MM.1S (cell line): ENCODE measurements around the gene CMTR2.
"Not testable (repeated sequence)": the region's sequence is repeated elsewhere in the genome, so short reads cannot be mapped to it uniquely, and the experiment has no call there.

Experiments used
- DNase-seq: peaks from one replicate; pipeline ENCODE4 v3.0.0-alpha.2; 2015
- H2AFZ ChIP-seq: fragments of 300-600 bp; sonication (generic); 2 replicates; pipeline ENCODE4 v1.6.0; 2016; ENCODE audit warnings: antibody characterized with exemption, low read length
- H3F3A ChIP-seq: fragments of 300-600 bp; sonication (generic); 2 replicates; pipeline ENCODE4 v1.6.1; 2016; ENCODE audit warnings: mild to moderate bottlenecking, antibody characterized with exemption, low read length, moderate library complexity, mixed read lengths; ENCODE audit not compliant: insufficient read depth
- H3K27ac ChIP-seq: fragments of 300-600 bp; sonication (generic); 2 replicates; pipeline ENCODE4 v1.5.1; 2016; ENCODE audit warnings: mild to moderate bottlenecking, low read length
- H3K27me3 ChIP-seq: fragments of 300-600 bp; sonication (generic); replicated peaks from 2 replicates; pipeline ENCODE4 v1.6.0; 2016; ENCODE audit warnings: low read length; ENCODE audit not compliant: insufficient read depth
- H3K36me3 ChIP-seq: fragments of 300-600 bp; sonication (generic); replicated peaks from 2 replicates; pipeline ENCODE4 v1.6.1; 2016; ENCODE audit warnings: mild to moderate bottlenecking, low read length, mixed read lengths; ENCODE audit not compliant: insufficient read depth
- H3K4me1 ChIP-seq: fragments of 300-600 bp; sonication (generic); 2 replicates; pipeline ENCODE4 v1.6.1; 2016; ENCODE audit warnings: low read length, mixed read lengths
- H3K4me2 ChIP-seq: fragments of 300-600 bp; sonication (generic); 2 replicates; pipeline ENCODE4 v1.6.0; 2016; ENCODE audit warnings: low read depth, low read length
- H3K4me3 ChIP-seq: fragments of 300-600 bp; sonication (generic); 2 replicates; pipeline ENCODE4 v1.5.1; 2016; ENCODE audit warnings: low read length, mixed read lengths
- H3K79me2 ChIP-seq: fragments of 300-600 bp; sonication (generic); 2 replicates; pipeline ENCODE4 v1.6.1; 2016; ENCODE audit warnings: mixed run types, low read length, mixed read lengths
- H3K9ac ChIP-seq: fragments of 300-600 bp; sonication (generic); 2 replicates; pipeline ENCODE4 v1.6.1; 2016; ENCODE audit warnings: low read length, mixed read lengths
- H3K9me2 ChIP-seq: fragments of 300-600 bp; sonication (generic); replicated peaks from 2 replicates; pipeline ENCODE4 v1.6.1; 2016; ENCODE audit warnings: mild to moderate bottlenecking, low read length, mixed read lengths; ENCODE audit not compliant: insufficient read depth
- H3K9me3 ChIP-seq: fragments of 300-600 bp; sonication (generic); replicated peaks from 2 replicates; pipeline ENCODE4 v1.6.1; 2016; ENCODE audit warnings: mild to moderate bottlenecking, low read length, mixed read lengths; ENCODE audit not compliant: insufficient read depth
- H4K20me1 ChIP-seq: fragments of 300-600 bp; sonication (generic); 2 replicates; pipeline ENCODE4 v1.6.1; 2016; ENCODE audit warnings: mild to moderate bottlenecking, low read length, moderate library complexity, mixed read lengths; ENCODE audit not compliant: insufficient read depth
- EZH2 ChIP-seq: fragments of 300-600 bp; sonication (generic); optimal IDR thresholded peaks from 2 replicates; pipeline ENCODE3; 2017; ENCODE audit warnings: low read depth, mild to moderate bottlenecking, antibody characterized with exemption, low read length, mixed read lengths
- EZH2phosphoT487 ChIP-seq: fragments of 300-600 bp; sonication (generic); IDR thresholded peaks from 2 replicates; pipeline ENCODE4 v1.6.1; 2018; ENCODE audit warnings: antibody characterized with exemption, low read length
- TF ChIP-seq, protein P1 (sequence below): fragments of 300-600 bp; sonication (generic); IDR thresholded peaks from 2 replicates; pipeline ENCODE4 v1.5.1; 2016; ENCODE audit warnings: antibody characterized with exemption, low read length, mixed read lengths

CMTR2 gene

DNA sequence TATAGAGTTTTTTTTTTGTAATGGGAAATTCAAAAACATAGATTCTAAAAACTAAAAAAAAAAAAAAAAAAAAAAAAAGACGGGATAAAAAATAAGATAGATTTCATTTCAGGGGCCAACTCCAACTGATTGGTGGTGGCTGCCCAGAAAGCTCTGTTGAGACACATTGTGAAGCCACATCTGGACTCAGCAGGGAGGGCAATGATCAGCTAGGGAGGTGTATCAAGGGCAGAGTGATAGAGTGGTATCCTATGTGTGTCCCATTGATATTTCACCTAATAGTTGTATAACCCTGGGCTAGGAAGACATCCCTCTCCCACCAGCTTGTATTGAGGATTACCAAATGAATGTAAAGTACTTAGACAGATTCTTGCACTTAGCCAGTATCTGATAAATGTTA, 6.7 kb upstream of the CMTR2 start:
- Histone ChIP-seq H3K9me2 (no peaks in the 10 kb centered on the region), H3K79me2 (no peaks in the 10 kb centered on the region)
- DNase-seq: no peak

GRCh38 chr16:71293919-71294318, 4.7 kb upstream of the CMTR2 start:
- no peaks in the 10 kb centered on the region for H3K9me2 ChIP-seq
- no peaks in the 10 kb centered on the region for H4K20me1 ChIP-seq
- no peak for DNase-seq
- no peaks in the 10 kb centered on the region for H3K4me1 ChIP-seq
- H3K27ac ChIP-seq: no peak overlapping the region
- H3K4me3 ChIP-seq: no peak overlapping the region
- peaks cover under 1% of the 10 kb centered on the region; the same call in 1 of the 2 replicates for H3F3A ChIP-seq
- TF ChIP-seq EZH2phosphoT487 (no peak), EZH2 (no peak)
- TF ChIP-seq, protein P1, sequence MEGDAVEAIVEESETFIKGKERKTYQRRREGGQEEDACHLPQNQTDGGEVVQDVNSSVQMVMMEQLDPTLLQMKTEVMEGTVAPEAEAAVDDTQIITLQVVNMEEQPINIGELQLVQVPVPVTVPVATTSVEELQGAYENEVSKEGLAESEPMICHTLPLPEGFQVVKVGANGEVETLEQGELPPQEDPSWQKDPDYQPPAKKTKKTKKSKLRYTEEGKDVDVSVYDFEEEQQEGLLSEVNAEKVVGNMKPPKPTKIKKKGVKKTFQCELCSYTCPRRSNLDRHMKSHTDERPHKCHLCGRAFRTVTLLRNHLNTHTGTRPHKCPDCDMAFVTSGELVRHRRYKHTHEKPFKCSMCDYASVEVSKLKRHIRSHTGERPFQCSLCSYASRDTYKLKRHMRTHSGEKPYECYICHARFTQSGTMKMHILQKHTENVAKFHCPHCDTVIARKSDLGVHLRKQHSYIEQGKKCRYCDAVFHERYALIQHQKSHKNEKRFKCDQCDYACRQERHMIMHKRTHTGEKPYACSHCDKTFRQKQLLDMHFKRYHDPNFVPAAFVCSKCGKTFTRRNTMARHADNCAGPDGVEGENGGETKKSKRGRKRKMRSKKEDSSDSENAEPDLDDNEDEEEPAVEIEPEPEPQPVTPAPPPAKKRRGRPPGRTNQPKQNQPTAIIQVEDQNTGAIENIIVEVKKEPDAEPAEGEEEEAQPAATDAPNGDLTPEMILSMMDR: no peak
- H3K36me3 ChIP-seq: no peaks in the 10 kb centered on the region
- no peak overlapping the region for H2AFZ ChIP-seq
- peaks cover 2% of the 10 kb centered on the region for H3K79me2 ChIP-seq
- H3K9ac ChIP-seq: no peak overlapping the region
- no peak overlapping the region for H3K4me2 ChIP-seq
- no peaks in the 10 kb centered on the region for H3K27me3 ChIP-seq
- H3K9me3 ChIP-seq: no peaks in the 10 kb centered on the region

More for the DNA sequence above, 6.7 kb upstream of the CMTR2 start:
- H2AFZ ChIP-seq: no peak overlapping the region
- no peaks in the 10 kb centered on the region for H3K9me3 ChIP-seq
- H3K27me3 ChIP-seq: no peaks in the 10 kb centered on the region
- H4K20me1 ChIP-seq: no peaks in the 10 kb centered on the region
- no peaks in the 10 kb centered on the region for H3K4me1 ChIP-seq
- H3K4me3 ChIP-seq: no peak overlapping the region
- no peaks in the 10 kb centered on the region for H3F3A ChIP-seq
- TF ChIP-seq, protein P1: no peak
- TF ChIP-seq EZH2phosphoT487: no peak
- no peak for TF ChIP-seq EZH2
- no peaks in the 10 kb centered on the region for H3K36me3 ChIP-seq
- no peak overlapping the region for H3K9ac ChIP-seq
- H3K27ac ChIP-seq: no peak overlapping the region
- no peak overlapping the region for H3K4me2 ChIP-seq

GRCh38 chr16:71292095-71292494, 2.9 kb upstream of the CMTR2 start:
- not testable (repeated sequence) for H3K27me3 ChIP-seq, H3K27ac ChIP-seq, H3K9me2 ChIP-seq, H3K9me3 ChIP-seq, H2AFZ ChIP-seq, H3K4me2 ChIP-seq, DNase-seq, H3F3A ChIP-seq, H3K9ac ChIP-seq, H4K20me1 ChIP-seq, H3K36me3 ChIP-seq, H3K4me3 ChIP-seq, H3K4me1 ChIP-seq
- peaks cover 18% of the 10 kb centered on the region for H3K79me2 ChIP-seq

GRCh38 chr16:71289732-71290062, 495 bp upstream of the CMTR2 start:
- H3K4me3 ChIP-seq: peak overlapping the region; percentile 86; the same call in 1 of the 2 replicates
- peaks cover 3% of the 10 kb centered on the region; the same call in 1 of the 2 replicates for H3F3A ChIP-seq
- no peak for DNase-seq
- TF ChIP-seq, protein P1: no peak
- no peak for TF ChIP-seq EZH2phosphoT487
- no peak for TF ChIP-seq EZH2
- H3K9me3 ChIP-seq: no peaks in the 10 kb centered on the region
- no peaks in the 10 kb centered on the region for H3K36me3 ChIP-seq
- H3K4me1 ChIP-seq: 0 out of 2 replicates have a peak, but pooled peaks cover 8% of the 10 kb centered on the region
- no peaks in the 10 kb centered on the region for H3K9me2 ChIP-seq
- H3K27ac ChIP-seq: peak overlapping the region; percentile 74; the same call in 1 of the 2 replicates
- peak overlapping the region; percentile 3; the same call in 1 of the 2 replicates for H3K9ac ChIP-seq
- H4K20me1 ChIP-seq: no peaks in the 10 kb centered on the region
- H3K4me2 ChIP-seq: peak overlapping the region; percentile 85
- H3K79me2 ChIP-seq: peaks cover 18% of the 10 kb centered on the region
- H2AFZ ChIP-seq: peak overlapping the region; percentile 29; the same call in 1 of the 2 replicates
- no peaks in the 10 kb centered on the region for H3K27me3 ChIP-seq
